Measurements from ENCODE around the gene PHYHD1. TPM values are rescaled to one million over a fixed set of nuclear protein-coding genes. Genes with fewer than 3 reads are reported as not detected.

Gene PHYHD1
- polyA plus RNA-seq, 1 donor (not counting 4 experiments of a cell fraction or from before 2014, with no cell fraction given) = 4.7 TPM

GRCh38 chr9:128903079-128903461 is 17.7 kb upstream of the PHYHD1 start:
- Histone ChIP-seq H3K36me3 (ENCODE audit: control insufficient read depth in 2 of 2, extremely low read depth in 1 of 2, insufficient read depth in 2 of 2, low read length in 2 of 2) (peaks cover 11 to 62% of the 10 kb centered on the region in 2 experiments), H3K27ac (ENCODE audit: control insufficient read depth, insufficient read depth, low read length) (peak overlapping the region; percentile 90), H4K20me1 (ENCODE audit: control insufficient read depth, extremely low read depth, insufficient read depth, low read length) (no peaks in the 10 kb centered on the region), H3K9me1 (ENCODE audit: control insufficient read depth, extremely low read depth, insufficient read depth, low read length) (no peaks in the 10 kb centered on the region), H3K79me2 (ENCODE audit: control insufficient read depth, insufficient read depth, low read length) (peaks cover 62% of the 10 kb centered on the region), H3K4me2 (ENCODE audit: control insufficient read depth, extremely low read depth, insufficient read depth, low read depth, low read length) (peak overlapping the region; percentile 60), H3K4me3 (ENCODE audit: control insufficient read depth in 2 of 3, extremely low read depth in 1 of 3, insufficient read depth in 2 of 3, low read depth in 1 of 3, low read length in 3 of 3) (peak overlapping the region in 1 of 3 experiments; percentile 7), H3K27me3 (ENCODE audit: control insufficient read depth, extremely low read depth, insufficient read depth, low read length) (no peaks in the 10 kb centered on the region), H3K9ac (ENCODE audit: control insufficient read depth, extremely low read depth, insufficient read depth, low read length) (peak overlapping the region; percentile 72), H2AFZ (ENCODE audit: control insufficient read depth, low read length) (no peak overlapping the region), H3K4me1 (ENCODE audit: control insufficient read depth, extremely low read depth, insufficient read depth, low read length) (peaks cover 56% of the 10 kb centered on the region), H3K9me3 (ENCODE audit: control insufficient read depth, low read depth, low read length) (no peaks in the 10 kb centered on the region)
- no peak for DNase-seq (ENCODE audit: low read depth, low spot score)
- dilution Hi-C loops (cut with MboI; ENCODE audit: extremely low pct_ligation_motif_present, low sequenced_read_pairs) = no loop called here
- no peak for TF ChIP-seq EZH2 (IDR thresholded peaks at IDR 0.05; ENCODE audit: low read length)
- no peak for TF ChIP-seq CTCF (optimal IDR thresholded peaks at IDR 0.05 in 1 of 3, IDR thresholded peaks at IDR 0.05 in 1 of 3, conservative IDR thresholded peaks at IDR 0.05 in 1 of 3; ENCODE audit: extremely low read depth in 1 of 3, insufficient read depth in 2 of 3, low read length in 3 of 3)
- FAIRE-seq = no peak

- peaks cover 46% of the 10 kb centered on the region for H3K4me1 ChIP-seq (ENCODE audit: control insufficient read depth, extremely low read depth, insufficient read depth, low read length)
- H4K20me1 ChIP-seq (ENCODE audit: control insufficient read depth, extremely low read depth, insufficient read depth, low read length) = no peaks in the 10 kb centered on the region
- no peak for FAIRE-seq
- no peaks in the 10 kb centered on the region for H3K9me3 ChIP-seq (ENCODE audit: control insufficient read depth, low read depth, low read length)
- no peak overlapping the region for H2AFZ ChIP-seq (ENCODE audit: control insufficient read depth, low read length)
- no peaks in the 10 kb centered on the region for H3K27me3 ChIP-seq (ENCODE audit: control insufficient read depth, extremely low read depth, insufficient read depth, low read length)
- no peak overlapping the region for H3K4me2 ChIP-seq (ENCODE audit: control insufficient read depth, extremely low read depth, insufficient read depth, low read depth, low read length)
- peak overlapping the region; percentile 15 for H3K9ac ChIP-seq (ENCODE audit: control insufficient read depth, extremely low read depth, insufficient read depth, low read length)
- dilution Hi-C loops (cut with MboI; ENCODE audit: extremely low pct_ligation_motif_present, low sequenced_read_pairs) = no loop called here
- peak overlapping the region; percentile 67 for H3K27ac ChIP-seq (ENCODE audit: control insufficient read depth, insufficient read depth, low read length)
- no peaks in the 10 kb centered on the region for H3K9me1 ChIP-seq (ENCODE audit: control insufficient read depth, extremely low read depth, insufficient read depth, low read length)
- H3K79me2 ChIP-seq (ENCODE audit: control insufficient read depth, insufficient read depth, low read length) = peaks cover 65% of the 10 kb centered on the region
- no peak for DNase-seq (ENCODE audit: low read depth, low spot score)
- no peak overlapping the region for H3K4me3 ChIP-seq (ENCODE audit: control insufficient read depth in 2 of 3, extremely low read depth in 1 of 3, insufficient read depth in 2 of 3, low read depth in 1 of 3, low read length in 3 of 3)
- peaks cover 20 to 62% of the 10 kb centered on the region in 2 experiments for H3K36me3 ChIP-seq (ENCODE audit: control insufficient read depth in 2 of 2, extremely low read depth in 1 of 2, insufficient read depth in 2 of 2, low read length in 2 of 2)
- TF ChIP-seq CTCF (optimal IDR thresholded peaks at IDR 0.05 in 1 of 3, IDR thresholded peaks at IDR 0.05 in 1 of 3, conservative IDR thresholded peaks at IDR 0.05 in 1 of 3; ENCODE audit: extremely low read depth in 1 of 3, insufficient read depth in 2 of 3, low read length in 3 of 3) = no peak
- no peak for TF ChIP-seq EZH2 (IDR thresholded peaks at IDR 0.05; ENCODE audit: low read length)
Observed at GRCh38 chr9:128903871-128904620, 16.7 kb upstream of the PHYHD1 start.

Data from keratinocyte (primary cell).